ENCODE data around the gene ZNF14. TPM values are rescaled to one million over a fixed set of nuclear protein-coding genes. Genes with fewer than 3 reads are reported as not detected.
A peak's percentile ranks its signal among the peaks of the same experiment; 100 is the strongest.
"Not testable (repeated sequence)": the region's sequence is repeated elsewhere in the genome, so short reads cannot be mapped to it uniquely, and the experiment has no call there.

The ZNF14 gene
- total RNA-seq, 1 donor from 2014 or later, result 4.8 TPM

DNA sequence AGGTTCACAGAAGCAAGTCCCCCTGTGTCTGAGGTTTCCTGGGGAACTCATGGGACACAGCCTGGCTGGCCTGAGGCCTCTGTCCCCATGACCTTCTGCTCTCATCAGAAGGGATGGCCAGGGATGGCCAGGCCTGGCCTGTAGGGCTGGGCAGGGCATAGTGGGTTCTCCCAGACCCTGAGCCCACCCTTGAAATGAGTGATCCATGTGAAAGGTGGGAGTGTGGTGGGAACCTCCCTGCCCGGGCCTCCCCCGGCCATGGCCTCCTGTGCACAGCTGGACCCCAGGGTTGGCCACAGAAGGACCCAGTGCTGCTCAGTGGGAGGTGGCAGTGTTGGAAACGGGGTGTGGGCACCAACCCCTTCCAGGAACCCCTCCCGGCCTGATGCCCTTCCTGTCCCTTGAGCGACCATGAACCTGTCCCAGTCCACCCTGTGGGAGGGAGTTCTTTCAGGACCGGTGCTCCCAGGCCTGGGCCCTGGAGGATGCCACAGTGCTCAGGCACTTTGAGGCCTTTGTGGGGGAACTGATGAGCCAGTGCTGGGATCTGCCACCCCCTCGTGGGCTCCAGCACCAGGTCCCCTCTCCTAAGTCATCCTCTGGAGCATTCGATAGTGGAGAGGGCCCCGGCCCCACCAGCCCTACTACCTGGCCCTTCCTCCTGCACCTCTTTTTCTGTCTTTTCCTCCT lies 15.5 kb upstream of the ZNF14 start:
- DNase-seq (ENCODE audit: low spot score in 2 of 2), result peak in 1 of 2 donors; percentile 52
- intact Hi-C loops (cut with DNase I), result no loop called here
- Histone ChIP-seq H3K4me3 (no peak overlapping the region), H3K27ac (no peak overlapping the region), H3K27me3 (no peaks in the 10 kb centered on the region), H3K36me3 (no peaks in the 10 kb centered on the region), H3K4me1 (no peaks in the 10 kb centered on the region), H3K9me3 (no peaks in the 10 kb centered on the region)
- TF ChIP-seq, protein P1, sequence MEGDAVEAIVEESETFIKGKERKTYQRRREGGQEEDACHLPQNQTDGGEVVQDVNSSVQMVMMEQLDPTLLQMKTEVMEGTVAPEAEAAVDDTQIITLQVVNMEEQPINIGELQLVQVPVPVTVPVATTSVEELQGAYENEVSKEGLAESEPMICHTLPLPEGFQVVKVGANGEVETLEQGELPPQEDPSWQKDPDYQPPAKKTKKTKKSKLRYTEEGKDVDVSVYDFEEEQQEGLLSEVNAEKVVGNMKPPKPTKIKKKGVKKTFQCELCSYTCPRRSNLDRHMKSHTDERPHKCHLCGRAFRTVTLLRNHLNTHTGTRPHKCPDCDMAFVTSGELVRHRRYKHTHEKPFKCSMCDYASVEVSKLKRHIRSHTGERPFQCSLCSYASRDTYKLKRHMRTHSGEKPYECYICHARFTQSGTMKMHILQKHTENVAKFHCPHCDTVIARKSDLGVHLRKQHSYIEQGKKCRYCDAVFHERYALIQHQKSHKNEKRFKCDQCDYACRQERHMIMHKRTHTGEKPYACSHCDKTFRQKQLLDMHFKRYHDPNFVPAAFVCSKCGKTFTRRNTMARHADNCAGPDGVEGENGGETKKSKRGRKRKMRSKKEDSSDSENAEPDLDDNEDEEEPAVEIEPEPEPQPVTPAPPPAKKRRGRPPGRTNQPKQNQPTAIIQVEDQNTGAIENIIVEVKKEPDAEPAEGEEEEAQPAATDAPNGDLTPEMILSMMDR (IDR thresholded peaks at IDR 0.05), result no peak

DNA sequence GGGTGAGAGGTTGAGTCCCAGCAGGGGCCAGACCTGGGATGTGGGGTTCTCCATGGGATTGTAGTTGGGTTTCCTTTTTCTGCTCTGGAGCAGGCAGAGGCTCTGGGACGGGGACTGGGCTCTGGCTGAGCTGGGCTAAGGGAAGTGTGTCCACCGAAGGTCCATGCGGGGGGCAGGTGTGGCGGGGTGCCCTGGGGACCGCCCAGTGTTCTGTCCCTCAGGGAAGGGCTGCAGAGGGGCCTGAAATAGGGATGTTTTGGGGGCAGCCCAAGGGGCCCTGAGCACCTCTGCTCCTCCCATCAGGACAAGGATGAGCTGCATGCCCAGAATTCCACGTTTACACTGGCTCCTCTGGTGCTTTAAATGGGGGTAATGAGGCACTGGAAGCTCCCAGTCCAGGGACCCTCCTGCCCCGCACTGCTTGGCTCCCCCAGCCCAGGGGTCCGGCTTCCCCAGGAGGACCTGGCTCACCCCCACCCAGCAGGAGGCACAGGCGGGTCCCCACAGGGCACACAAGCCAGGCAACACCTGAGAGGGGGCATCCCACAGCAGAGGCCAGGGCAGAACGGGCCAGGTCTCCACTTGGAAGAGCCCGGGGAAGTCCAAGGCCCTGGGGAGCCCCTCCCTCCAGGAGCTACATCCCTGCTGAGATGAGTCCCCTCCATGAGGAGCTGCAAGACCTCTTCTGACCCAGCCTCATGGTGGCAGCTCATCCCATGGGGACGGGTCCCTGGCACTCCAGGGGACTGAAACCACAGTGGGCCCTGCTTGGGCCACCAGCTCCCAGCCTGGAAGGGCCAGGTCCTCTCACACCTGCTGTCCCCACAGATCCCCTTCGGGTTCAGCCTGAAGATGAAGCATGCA lies 14.7 kb upstream of the ZNF14 start:
- Histone ChIP-seq H3K4me1 (no peaks in the 10 kb centered on the region), H3K36me3 (no peaks in the 10 kb centered on the region), H3K27me3 (no peaks in the 10 kb centered on the region), H3K9me3 (no peaks in the 10 kb centered on the region), H3K27ac (no peak overlapping the region), H3K4me3 (no peak overlapping the region)
- TF ChIP-seq, protein P1 (IDR thresholded peaks at IDR 0.05), result no peak
- peak in 1 of 2 donors; percentile 48 for DNase-seq (ENCODE audit: low spot score in 2 of 2)
- intact Hi-C loops (cut with DNase I), result no loop called here

DNA sequence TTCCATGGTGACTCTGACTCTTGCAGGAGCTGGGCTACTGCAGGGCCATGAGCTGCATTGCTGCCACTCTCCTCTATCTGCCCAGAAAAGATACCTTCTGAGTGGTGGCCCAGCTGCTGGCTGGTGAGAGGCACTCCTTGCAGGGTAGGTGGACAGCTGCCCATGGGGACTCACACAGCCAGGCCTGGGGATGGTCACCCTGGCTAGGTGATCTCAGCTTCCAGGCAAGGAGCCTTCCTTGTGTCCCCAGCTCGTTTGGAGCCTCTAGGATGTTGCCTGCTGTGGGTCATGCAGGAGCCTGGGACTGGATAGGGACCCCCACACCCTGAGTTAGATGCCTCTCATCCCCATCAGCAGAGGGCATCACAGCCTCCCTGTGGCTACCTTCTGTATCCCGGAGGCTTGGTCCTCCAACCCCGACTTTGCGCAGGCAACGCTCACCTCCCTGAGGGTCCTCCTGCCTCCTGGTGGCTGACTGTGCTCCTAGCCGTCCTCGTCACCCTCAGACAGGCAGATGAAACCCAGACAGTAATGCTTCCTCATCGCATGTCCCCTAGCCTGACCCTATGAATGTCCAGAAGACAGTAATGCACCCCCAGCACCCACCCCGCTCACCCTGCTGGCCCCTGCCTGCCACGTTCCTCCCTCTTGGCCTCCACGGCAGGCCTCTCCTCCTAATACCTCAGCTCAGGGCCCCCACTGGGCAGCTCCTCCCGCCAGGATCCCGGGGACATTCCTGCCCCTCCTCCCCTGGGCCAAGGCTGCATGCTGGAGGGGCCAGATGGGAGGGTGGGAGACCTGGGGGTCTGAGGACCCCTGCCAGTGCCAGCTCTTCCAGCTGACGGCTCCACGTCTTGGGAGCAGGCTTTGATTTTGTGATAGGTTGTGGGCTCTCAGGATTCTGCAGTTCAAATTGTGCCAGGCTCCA lies 13.6 kb upstream of the ZNF14 start:
- H3K9me3 ChIP-seq, result no peaks in the 10 kb centered on the region
- H3K4me3 ChIP-seq, result no peak overlapping the region
- no peaks in the 10 kb centered on the region for H3K27me3 ChIP-seq
- DNase-seq (ENCODE audit: low spot score in 2 of 2), result peak in 1 of 2 donors; percentile 48
- H3K27ac ChIP-seq, result no peak overlapping the region
- intact Hi-C loops (cut with DNase I), result no loop called here
- H3K36me3 ChIP-seq, result no peaks in the 10 kb centered on the region
- no peaks in the 10 kb centered on the region for H3K4me1 ChIP-seq
- TF ChIP-seq, protein P1 (IDR thresholded peaks at IDR 0.05), result no peak

DNA sequence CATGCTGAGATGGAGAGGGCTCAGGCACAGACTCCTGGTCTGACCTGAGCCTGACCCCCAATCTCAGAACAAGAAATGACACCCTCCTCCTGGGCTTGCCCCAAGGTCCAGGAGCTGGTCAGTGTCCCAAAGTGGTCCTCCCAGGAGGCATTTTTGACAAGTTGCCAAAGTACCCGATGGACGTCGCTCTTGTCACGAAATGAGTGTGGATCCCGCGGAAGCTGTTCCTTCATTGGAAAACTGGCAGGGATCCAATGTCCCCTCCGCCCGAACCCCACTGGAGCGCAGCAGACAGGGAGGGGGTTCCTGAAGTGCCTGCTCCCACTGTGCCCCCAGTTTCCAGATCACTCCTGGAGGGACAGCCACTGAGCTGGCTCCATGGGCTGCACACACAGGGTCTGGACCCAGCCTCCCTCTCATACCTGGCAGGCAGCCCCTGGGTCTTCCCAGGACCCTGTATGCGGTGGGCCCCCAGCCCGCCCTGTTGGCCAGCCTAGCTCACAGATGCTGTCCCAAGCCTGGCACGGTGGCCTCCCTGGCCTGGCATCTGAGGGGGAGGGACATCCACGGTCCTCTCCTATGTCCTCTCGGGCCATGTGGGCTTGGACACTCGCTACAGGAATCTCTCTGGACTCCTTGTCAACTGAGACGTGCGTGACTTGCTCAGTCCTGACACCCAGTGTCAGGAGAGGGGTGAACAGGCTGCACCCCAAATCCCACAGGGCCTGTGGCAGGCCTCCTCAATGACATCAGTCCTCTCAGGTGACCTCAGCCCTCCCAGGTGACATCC lies 12.8 kb upstream of the ZNF14 start:
- TF ChIP-seq, protein P1 (IDR thresholded peaks at IDR 0.05), result no peak
- H3K4me1 ChIP-seq, result no peaks in the 10 kb centered on the region
- no peaks in the 10 kb centered on the region for H3K36me3 ChIP-seq
- DNase-seq (ENCODE audit: low spot score in 2 of 2), result peak in 1 of 2 donors; percentile 40
- no peak overlapping the region for H3K4me3 ChIP-seq
- no peaks in the 10 kb centered on the region for H3K9me3 ChIP-seq
- no peaks in the 10 kb centered on the region for H3K27me3 ChIP-seq
- no peak overlapping the region for H3K27ac ChIP-seq
- intact Hi-C loops (cut with DNase I), result no loop called here

DNA sequence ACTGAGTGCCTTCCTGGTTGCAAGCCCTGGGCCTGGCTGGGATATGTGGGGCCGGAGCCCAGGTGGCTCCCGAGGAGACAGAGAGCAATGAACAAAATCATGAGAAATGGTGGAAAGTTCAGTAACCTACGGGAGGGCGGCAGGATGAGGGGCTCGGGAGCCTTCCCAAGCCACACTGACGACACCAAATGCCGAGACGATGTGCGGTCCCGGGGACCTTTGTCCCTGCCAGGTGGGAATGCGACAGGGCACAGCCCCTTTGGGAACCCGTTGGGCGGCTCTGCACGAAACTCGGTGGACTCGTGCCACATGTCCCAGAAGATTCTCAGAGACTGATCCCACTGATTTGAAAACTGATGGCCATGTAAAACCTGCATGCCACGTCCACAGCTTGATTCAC lies 11.7 kb upstream of the ZNF14 start:
- no peaks in the 10 kb centered on the region for H3K27me3 ChIP-seq
- no peaks in the 10 kb centered on the region for H3K4me1 ChIP-seq
- no peak overlapping the region for H3K27ac ChIP-seq
- no peaks in the 10 kb centered on the region for H3K9me3 ChIP-seq
- no peaks in the 10 kb centered on the region for H3K36me3 ChIP-seq
- H3K4me3 ChIP-seq, result no peak overlapping the region
- intact Hi-C loops (cut with DNase I), result no loop called here
- TF ChIP-seq, protein P1 (IDR thresholded peaks at IDR 0.05), result no peak
- no peak for DNase-seq (ENCODE audit: low spot score in 2 of 2)

DNA sequence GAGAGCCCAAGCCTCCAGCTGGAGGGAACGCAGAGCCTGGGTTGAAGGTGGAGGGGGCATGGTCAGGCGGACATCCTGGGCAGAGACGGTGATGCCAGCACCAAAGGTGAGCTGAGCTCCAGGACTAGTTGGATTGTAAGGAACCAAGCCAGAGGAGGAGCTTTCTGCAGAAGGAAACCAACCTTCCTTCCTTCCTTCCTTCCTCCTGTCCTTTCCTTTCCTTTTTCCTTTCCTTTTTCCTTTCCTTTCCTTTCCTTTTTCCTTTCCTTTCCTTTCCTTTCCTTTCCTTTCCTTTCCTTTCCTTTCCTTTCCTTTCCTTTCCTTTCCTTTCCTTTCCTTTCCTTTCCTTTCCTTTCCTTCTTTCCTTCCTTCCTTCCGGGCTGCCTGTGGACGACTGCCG lies 11.0 kb upstream of the ZNF14 start:
- not testable (repeated sequence) for H3K27me3 ChIP-seq

More for the DNA sequence above, 11.0 kb upstream of the ZNF14 start:
- intact Hi-C loops (cut with DNase I); H3K27ac ChIP-seq; H3K4me3 ChIP-seq; H3K9me3 ChIP-seq; H3K4me1 ChIP-seq; DNase-seq (ENCODE audit: low spot score in 2 of 2); H3K36me3 ChIP-seq: not testable (repeated sequence)

All from ascending aorta (tissue), 2 donors.